ENCODE results near the gene SGTB.

The SGTB gene

DNA sequence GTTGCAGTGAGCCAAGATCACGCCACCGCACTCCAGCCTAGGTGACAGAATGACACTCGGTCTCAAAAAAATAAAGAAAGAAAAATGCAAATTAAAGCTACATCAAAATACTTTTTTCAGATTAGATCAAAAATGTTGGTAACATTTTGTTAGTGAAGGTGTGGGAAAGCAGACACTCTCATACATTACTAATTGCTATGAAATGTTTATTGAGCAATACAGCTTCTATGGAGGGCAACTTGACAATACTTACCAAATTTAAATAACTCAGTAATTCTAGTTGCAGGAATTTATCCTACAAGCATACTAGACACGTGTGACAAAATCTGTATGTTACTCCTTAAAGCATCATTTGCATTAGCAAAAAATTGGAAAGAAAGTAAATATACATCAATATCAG is 101.9 kb downstream of the SGTB start:
- Histone ChIP-seq H4K91ac (ENCODE audit: low read depth, low read length, poor library complexity) (no peak overlapping the region), H3K9ac (ENCODE audit: low read depth, low read length, poor library complexity) (no peak overlapping the region), H3K18ac (ENCODE audit: low read length) (no peak overlapping the region), H3K14ac (ENCODE audit: low read length) (no peak overlapping the region), H3K4me1 (ENCODE audit: control insufficient read depth in 2 of 2, insufficient read depth in 1 of 2, low read depth in 1 of 2, low read length in 2 of 2) (peaks cover 2 to 10% of the 10 kb centered on the region in 2 donors), H2AK5ac (ENCODE audit: low read depth, low read length) (no peak overlapping the region), H2BK5ac (ENCODE audit: low read length) (no peak overlapping the region), H3K9me3 (replicated peaks in 1 of 2; ENCODE audit: control insufficient read depth in 2 of 2, insufficient read depth in 1 of 2, low read depth in 1 of 2, low read length in 2 of 2) (no peaks in the 10 kb centered on the region), H2BK120ac (ENCODE audit: low read depth, low read length) (no peak overlapping the region), H2AFZ (ENCODE audit: low read length) (no peak overlapping the region), H3K27me3 (ENCODE audit: control insufficient read depth in 3 of 3, insufficient read depth in 3 of 3, low read depth in 1 of 3, low read length in 3 of 3) (no peaks in the 10 kb centered on the region), H3K23ac (ENCODE audit: low read depth, low read length, poor library complexity) (no peak overlapping the region), H4K8ac (ENCODE audit: low read depth, low read length) (no peak overlapping the region), H2BK12ac (ENCODE audit: low read length) (no peak overlapping the region), H3K79me1 (ENCODE audit: low read depth, low read length) (no peaks in the 10 kb centered on the region), H3K4ac (ENCODE audit: low read length) (no peak overlapping the region), H3K36me3 (replicated peaks in 1 of 2; ENCODE audit: control insufficient read depth in 2 of 2, insufficient read depth in 2 of 2, low read length in 2 of 2) (peaks cover 0 to 26% of the 10 kb centered on the region in 2 donors), H3K27ac (replicated peaks; ENCODE audit: low read length) (no peak overlapping the region), H3K4me2 (ENCODE audit: insufficient read depth, low read length, poor library complexity, severe bottlenecking) (no peak overlapping the region), H2BK15ac (ENCODE audit: low read length) (no peak overlapping the region), H3K4me3 (ENCODE audit: low read length in 2 of 2) (no peak overlapping the region)
- no peak for DNase-seq (ENCODE audit: low spot score)
- no CpG with 5 or more reads among the region's 4 CpGs for WGBS, 2 donors (ENCODE audit: extremely low coverage in 2 of 2, insufficient read length in 2 of 2, insufficient replicate concordance in 1 of 2)

Data from neuronal stem cell (in vitro differentiated cells).